Osteoblast (primary cell): ENCODE measurements around the gene CGN. TPM values are rescaled to one million over a fixed set of nuclear protein-coding genes. Genes with fewer than 3 reads are reported as not detected.
A peak's percentile ranks its signal among the peaks of the same experiment; 100 is the strongest.

Source experiments
- DNase-seq: peaks from one replicate; pipeline ENCODE4 v3.0.0; 2011; ENCODE audit warnings: low spot score, mixed read lengths; ENCODE audit not compliant: insufficient read length; ENCODE audit errors: missing footprints
- H2AFZ ChIP-seq: 2 replicates; pipeline ENCODE4 v1.6.0; 2011; ENCODE audit warnings: mild to moderate bottlenecking, low read length
- H3K27ac ChIP-seq: 2 replicates; pipeline ENCODE4 v1.5.1; 2011; ENCODE audit warnings: mild to moderate bottlenecking, low read depth, low read length, moderate library complexity
- H3K27me3 ChIP-seq: 2 replicates; pipeline ENCODE4 v1.6.0; 2012; ENCODE audit warnings: mild to moderate bottlenecking, control low read depth, inconsistent platforms, low read length, moderate library complexity; ENCODE audit not compliant: insufficient read depth
- H3K36me3 ChIP-seq: 2 replicates; pipeline ENCODE4 v1.5.1; 2011; ENCODE audit warnings: mild to moderate bottlenecking, low read length, control low read depth, moderate library complexity; ENCODE audit not compliant: insufficient read depth
- H3K4me1 ChIP-seq: 2 replicates; pipeline ENCODE4 v1.5.1; 2011; ENCODE audit warnings: mild to moderate bottlenecking, low read length, control low read depth, moderate library complexity; ENCODE audit not compliant: insufficient read depth
- H3K4me2 ChIP-seq: 2 replicates; pipeline ENCODE4 v1.6.0; 2011; ENCODE audit warnings: mild to moderate bottlenecking, low read length; ENCODE audit not compliant: insufficient read depth
- H3K4me3 ChIP-seq: fragments of 200-600 bp; sonication (generic); 3 replicates; pipeline ENCODE4 v1.5.1; 2012; ENCODE audit warnings: mild to moderate bottlenecking, low read length, inconsistent platforms; ENCODE audit not compliant: insufficient read depth
- H3K79me2 ChIP-seq: 2 replicates; pipeline ENCODE4 v1.6.0; 2012; ENCODE audit warnings: mild to moderate bottlenecking, low read length, control low read depth, inconsistent platforms; ENCODE audit not compliant: insufficient read depth
- H3K9me3 ChIP-seq: 2 replicates; pipeline ENCODE4 v1.5.1; 2011; ENCODE audit warnings: low read depth, low read length, control low read depth
- H4K20me1 ChIP-seq: 2 replicates; pipeline ENCODE4 v1.6.0; 2012; ENCODE audit warnings: mild to moderate bottlenecking, low read length, control low read depth; ENCODE audit not compliant: insufficient read depth
- total RNA-seq: library from RNA; depleted of rRNA; stranded (reverse); fragments of >200 nt; gene quantifications from 2 replicates; pipeline ENCODE4 v1.2.3, GENCODE V29; 2012
- TF ChIP-seq, protein P1 (sequence below): IDR thresholded peaks from 2 replicates; pipeline ENCODE4 v1.5.1; 2011; ENCODE audit warnings: mild to moderate bottlenecking, low read depth, low read length, moderate library complexity; ENCODE audit errors: extremely low read depth

Gene CGN
- total RNA-seq, 1 donor, result not detected

GRCh38 chr1:151540982-151541377, 29.8 kb downstream of the CGN start:
- Histone ChIP-seq H2AFZ (peak overlapping the region; percentile 81), H3K4me3 (peak overlapping the region; percentile 86), H3K27me3 (no peaks in the 10 kb centered on the region), H3K36me3 (no peaks in the 10 kb centered on the region), H3K4me2 (peak overlapping the region; percentile 87), H3K27ac (peak overlapping the region; percentile 79), H3K9me3 (no peaks in the 10 kb centered on the region), H3K79me2 (peaks cover 30% of the 10 kb centered on the region), H3K4me1 (peaks cover 56% of the 10 kb centered on the region), H4K20me1 (peaks cover 3% of the 10 kb centered on the region)
- TF ChIP-seq, protein P1, sequence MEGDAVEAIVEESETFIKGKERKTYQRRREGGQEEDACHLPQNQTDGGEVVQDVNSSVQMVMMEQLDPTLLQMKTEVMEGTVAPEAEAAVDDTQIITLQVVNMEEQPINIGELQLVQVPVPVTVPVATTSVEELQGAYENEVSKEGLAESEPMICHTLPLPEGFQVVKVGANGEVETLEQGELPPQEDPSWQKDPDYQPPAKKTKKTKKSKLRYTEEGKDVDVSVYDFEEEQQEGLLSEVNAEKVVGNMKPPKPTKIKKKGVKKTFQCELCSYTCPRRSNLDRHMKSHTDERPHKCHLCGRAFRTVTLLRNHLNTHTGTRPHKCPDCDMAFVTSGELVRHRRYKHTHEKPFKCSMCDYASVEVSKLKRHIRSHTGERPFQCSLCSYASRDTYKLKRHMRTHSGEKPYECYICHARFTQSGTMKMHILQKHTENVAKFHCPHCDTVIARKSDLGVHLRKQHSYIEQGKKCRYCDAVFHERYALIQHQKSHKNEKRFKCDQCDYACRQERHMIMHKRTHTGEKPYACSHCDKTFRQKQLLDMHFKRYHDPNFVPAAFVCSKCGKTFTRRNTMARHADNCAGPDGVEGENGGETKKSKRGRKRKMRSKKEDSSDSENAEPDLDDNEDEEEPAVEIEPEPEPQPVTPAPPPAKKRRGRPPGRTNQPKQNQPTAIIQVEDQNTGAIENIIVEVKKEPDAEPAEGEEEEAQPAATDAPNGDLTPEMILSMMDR, result no peak
- DNase-seq, result peak; percentile 72

DNA sequence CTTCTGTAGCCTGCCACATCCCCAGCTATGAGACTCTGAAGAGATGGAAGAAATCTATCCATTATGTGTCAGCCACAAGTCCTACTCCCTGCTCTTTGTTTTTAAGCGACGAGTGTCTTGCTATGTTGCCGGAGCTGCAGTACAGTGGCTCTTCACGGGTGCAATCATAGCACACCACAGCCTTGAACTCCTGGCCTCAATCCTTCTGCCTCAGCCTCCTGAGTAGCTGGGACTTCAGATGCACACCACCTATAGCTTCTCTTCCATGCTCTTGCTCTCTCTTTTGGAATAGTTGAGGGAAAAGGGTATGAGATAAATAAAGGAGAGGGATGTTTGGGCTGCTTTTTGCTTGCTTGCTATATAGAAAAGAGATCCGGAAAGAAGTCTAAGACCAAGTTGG, 30.6 kb downstream of the CGN start:
- DNase-seq, result no peak
- peaks cover 30% of the 10 kb centered on the region for H3K79me2 ChIP-seq

GRCh38 chr1:151542710-151543129, 31.5 kb downstream of the CGN start:
- peaks cover 56% of the 10 kb centered on the region for H3K4me1 ChIP-seq
- peak overlapping the region; percentile 15 for H3K4me3 ChIP-seq
- peak; percentile 86 for DNase-seq
- peak overlapping the region; percentile 87 for H3K4me2 ChIP-seq
- TF ChIP-seq, protein P1, result no peak
- no peaks in the 10 kb centered on the region for H3K36me3 ChIP-seq
- peaks cover 3% of the 10 kb centered on the region for H4K20me1 ChIP-seq
- H3K9me3 ChIP-seq, result no peaks in the 10 kb centered on the region
- H2AFZ ChIP-seq, result no peak overlapping the region
- H3K27ac ChIP-seq, result peak overlapping the region; percentile 60
- H3K79me2 ChIP-seq, result peaks cover 33% of the 10 kb centered on the region
- H3K27me3 ChIP-seq, result no peaks in the 10 kb centered on the region

More for the DNA sequence above, 30.6 kb downstream of the CGN start:
- Histone ChIP-seq H3K4me2 (peak overlapping the region; percentile 87), H4K20me1 (peaks cover 3% of the 10 kb centered on the region), H3K36me3 (no peaks in the 10 kb centered on the region), H3K4me3 (peak overlapping the region; percentile 86), H3K4me1 (peaks cover 56% of the 10 kb centered on the region), H3K27ac (peak overlapping the region; percentile 79), H3K27me3 (no peaks in the 10 kb centered on the region), H3K9me3 (no peaks in the 10 kb centered on the region), H2AFZ (no peak overlapping the region)
- TF ChIP-seq, protein P1, result no peak

DNA sequence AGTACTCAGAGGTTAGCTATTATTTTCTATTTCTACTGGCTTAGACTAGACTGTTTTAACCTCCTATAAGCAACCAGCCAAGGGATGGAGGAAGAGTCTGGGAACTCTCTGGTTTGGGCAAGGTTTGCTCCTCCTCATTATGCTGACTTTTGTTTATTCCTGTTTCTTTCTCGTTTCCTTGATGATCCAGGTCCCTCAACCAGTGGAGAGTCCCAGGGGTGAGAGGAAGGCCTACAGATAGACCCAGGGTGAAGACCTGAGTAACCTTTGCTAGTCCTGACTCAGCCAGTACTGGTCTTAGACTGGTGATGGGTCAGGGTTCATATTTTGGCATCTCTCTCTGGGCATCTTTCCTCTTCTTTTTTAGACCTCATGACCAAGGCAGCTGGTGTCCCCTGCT, 34.4 kb downstream of the CGN start:
- TF ChIP-seq, protein P1, result no peak

More for the DNA sequence above, 34.4 kb downstream of the CGN start:
- no peak overlapping the region for H3K4me3 ChIP-seq
- no peak overlapping the region for H3K4me2 ChIP-seq
- H3K27me3 ChIP-seq, result no peaks in the 10 kb centered on the region
- peaks cover 62% of the 10 kb centered on the region for H3K4me1 ChIP-seq
- peak overlapping the region; percentile 5 for H3K27ac ChIP-seq
- H3K36me3 ChIP-seq, result no peaks in the 10 kb centered on the region
- H2AFZ ChIP-seq, result no peak overlapping the region
- no peaks in the 10 kb centered on the region for H3K9me3 ChIP-seq
- H3K79me2 ChIP-seq, result peaks cover 44% of the 10 kb centered on the region
- no peak for DNase-seq
- peaks cover 13% of the 10 kb centered on the region for H4K20me1 ChIP-seq
